Mammary epithelial cell (primary cell): ENCODE results near the gene SLC50A1.

ENCODE experiments used
- EZH2 ChIP-seq: IDR thresholded peaks from 2 replicates; pipeline ENCODE4 v1.6.1; 2012; ENCODE audit warnings: low read length, inconsistent platforms, borderline replicate concordance
- TF ChIP-seq, protein P1 (sequence below), 2 donors: IDR thresholded peaks in 1 of 2; conservative IDR thresholded peaks in 1 of 2; 2 replicates each; pipeline ENCODE4 v1.5.1; 2011 to 2012; ENCODE audit warnings: inconsistent platforms in 2 of 2, low read length in 2 of 2, mild to moderate bottlenecking in 2 of 2, control low read depth in 1 of 2, low read depth in 1 of 2; ENCODE audit not compliant: insufficient read depth in 1 of 2; ENCODE audit errors: extremely low read depth in 1 of 2

DNA sequence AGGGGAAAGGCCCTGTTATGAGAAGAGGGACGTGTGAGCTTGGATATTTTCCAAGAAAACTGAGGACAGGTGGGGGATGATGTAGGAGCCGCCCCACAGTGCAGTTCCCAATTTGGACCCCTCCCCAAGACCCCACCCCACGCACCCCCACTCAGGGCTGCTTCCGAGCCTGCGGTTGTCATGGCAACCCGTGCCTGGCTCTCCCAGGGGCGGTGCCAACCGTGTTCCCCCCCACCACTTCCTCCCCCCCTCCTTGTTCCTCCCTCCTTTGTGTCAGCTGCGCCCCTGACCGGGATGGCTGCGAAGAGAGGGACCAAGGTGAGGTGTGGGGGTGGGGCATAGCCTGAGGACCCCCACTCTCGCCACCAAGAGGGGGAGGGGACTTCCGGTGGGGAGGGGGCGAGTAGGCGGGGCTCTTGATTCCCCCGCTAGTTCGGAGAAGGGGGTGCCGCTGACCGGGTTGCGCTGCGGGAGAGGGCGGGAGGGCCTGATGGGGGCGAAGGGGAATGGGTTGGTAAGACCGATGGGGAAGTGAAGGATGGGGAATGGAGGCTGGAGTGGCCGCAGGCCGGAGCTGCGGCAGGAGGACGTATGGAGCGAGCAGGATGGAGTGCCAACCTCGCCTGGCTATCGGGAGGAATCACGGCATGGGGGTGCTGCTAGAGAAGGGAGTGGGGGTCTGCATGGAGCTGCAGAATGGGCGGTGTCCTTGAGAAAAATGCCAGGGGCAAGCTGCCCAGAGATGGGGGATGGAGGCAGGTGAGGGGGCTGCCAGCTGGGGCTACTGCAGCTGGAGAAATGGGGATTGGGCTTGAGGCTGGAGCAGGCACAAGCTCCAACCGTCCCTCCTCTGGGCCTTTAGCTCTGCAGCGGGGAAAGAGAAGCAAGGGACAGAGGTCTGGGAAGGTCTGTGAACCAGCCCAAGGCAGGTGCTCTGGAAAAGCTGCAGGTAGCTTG lies 39.0 kb downstream of the SLC50A1 start:
- TF ChIP-seq, protein P1, sequence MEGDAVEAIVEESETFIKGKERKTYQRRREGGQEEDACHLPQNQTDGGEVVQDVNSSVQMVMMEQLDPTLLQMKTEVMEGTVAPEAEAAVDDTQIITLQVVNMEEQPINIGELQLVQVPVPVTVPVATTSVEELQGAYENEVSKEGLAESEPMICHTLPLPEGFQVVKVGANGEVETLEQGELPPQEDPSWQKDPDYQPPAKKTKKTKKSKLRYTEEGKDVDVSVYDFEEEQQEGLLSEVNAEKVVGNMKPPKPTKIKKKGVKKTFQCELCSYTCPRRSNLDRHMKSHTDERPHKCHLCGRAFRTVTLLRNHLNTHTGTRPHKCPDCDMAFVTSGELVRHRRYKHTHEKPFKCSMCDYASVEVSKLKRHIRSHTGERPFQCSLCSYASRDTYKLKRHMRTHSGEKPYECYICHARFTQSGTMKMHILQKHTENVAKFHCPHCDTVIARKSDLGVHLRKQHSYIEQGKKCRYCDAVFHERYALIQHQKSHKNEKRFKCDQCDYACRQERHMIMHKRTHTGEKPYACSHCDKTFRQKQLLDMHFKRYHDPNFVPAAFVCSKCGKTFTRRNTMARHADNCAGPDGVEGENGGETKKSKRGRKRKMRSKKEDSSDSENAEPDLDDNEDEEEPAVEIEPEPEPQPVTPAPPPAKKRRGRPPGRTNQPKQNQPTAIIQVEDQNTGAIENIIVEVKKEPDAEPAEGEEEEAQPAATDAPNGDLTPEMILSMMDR (conservative IDR thresholded peaks at IDR 0.05 in 1 of 2, IDR thresholded peaks at IDR 0.05 in 1 of 2; ENCODE audit: extremely low read depth in 1 of 2, insufficient read depth in 1 of 2, low read depth in 1 of 2, low read length in 2 of 2) = no peak
- no peak for TF ChIP-seq EZH2
